ENCODE results near the gene LCE1E.

Gene LCE1E

GRCh38 chr1:152783095-152783494 lies 3.0 kb upstream of the LCE1E start:
- DNase-seq: no peak

- DNase-seq: no peak
Observed at GRCh38 chr1:152795686-152796085, 9.6 kb downstream of the LCE1E start.

GRCh38 chr1:152796421-152796820 lies 10.4 kb downstream of the LCE1E start, which contains the start of gene LCE1D:
TSS of gene LCE1D (plus strand) at chr1:152796721. CDS start at chr1:152797795, 1,074 bp downstream.
- DNase-seq: no peak

- DNase-seq: no peak
Observed at GRCh38 chr1:152801333-152801732, 15.3 kb downstream of the LCE1E start.

DNA sequence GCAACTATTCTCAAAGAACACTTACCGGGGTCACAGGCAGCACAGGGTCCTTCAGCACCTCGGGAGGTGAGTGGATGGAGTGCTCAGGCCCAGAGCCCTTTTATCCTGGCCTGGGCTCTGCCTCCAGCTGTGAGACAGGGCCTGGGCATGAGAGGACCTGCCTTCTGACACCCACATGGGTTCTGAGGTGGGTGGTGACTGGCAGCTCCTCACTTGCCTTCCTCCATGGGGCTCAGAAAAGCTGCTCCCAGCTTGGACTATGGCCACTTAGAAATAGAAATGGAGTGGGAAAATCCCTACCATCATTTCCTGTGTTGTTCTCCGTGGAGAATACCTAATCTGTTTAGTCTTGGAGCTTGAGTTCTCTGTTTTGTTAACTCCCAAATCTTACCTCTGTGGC lies 20.5 kb downstream of the LCE1E start, which contains the start of gene LCE1C:
Gene LCE1C (minus strand): TSS at position 76 of the 400 bp plus-strand sequence. CDS start 1,173 bp downstream, outside the sequence.
- no peak for DNase-seq

GRCh38 chr1:152811050-152811449 lies 25.0 kb downstream of the LCE1E start:
- no peak for DNase-seq

DNA sequence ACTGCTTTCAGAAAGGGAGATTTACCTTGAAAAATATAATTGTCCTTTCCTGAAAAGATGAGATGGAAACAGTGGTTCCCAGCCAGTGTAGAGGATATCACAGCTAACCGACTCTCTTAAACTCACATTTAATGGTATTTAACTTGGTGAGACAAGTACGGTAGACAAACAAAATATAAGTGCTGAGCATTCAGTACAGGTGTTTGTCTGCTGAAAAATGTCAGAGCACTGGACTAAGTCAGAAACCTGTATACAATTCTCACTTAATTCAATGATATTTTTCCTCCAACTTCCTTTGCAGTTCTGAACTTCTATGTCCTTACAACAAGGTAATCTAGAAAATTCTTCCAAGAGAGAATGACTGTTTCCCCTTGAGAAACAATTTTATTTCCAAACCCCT lies 25.6 kb downstream of the LCE1E start, which contains the start of gene LCE1B:
Gene LCE1B (plus strand): TSS at position 301 of the 400 bp plus-strand sequence. CDS start 476 bp downstream, outside the sequence.
- DNase-seq: no peak

DNA sequence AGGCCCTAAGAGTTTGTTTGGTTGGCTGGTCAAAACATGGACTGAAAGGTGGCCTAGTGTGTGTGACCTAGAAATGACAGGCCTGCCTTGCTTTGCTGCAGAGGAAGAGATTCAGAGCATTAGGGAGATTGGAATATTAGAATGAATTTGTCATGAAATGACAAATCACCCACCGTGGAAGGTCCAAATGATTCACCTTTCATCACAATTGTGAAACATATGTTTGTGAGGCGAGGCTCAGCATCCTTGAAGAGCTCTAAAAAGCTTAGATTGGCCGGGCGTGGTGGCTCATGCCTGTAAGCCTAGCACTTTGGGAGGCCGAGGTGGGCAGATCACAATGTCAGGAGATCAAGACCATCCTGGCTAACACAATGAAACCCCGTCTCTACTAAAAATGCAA lies 31.3 kb downstream of the LCE1E start:
- no peak for DNase-seq

DNA sequence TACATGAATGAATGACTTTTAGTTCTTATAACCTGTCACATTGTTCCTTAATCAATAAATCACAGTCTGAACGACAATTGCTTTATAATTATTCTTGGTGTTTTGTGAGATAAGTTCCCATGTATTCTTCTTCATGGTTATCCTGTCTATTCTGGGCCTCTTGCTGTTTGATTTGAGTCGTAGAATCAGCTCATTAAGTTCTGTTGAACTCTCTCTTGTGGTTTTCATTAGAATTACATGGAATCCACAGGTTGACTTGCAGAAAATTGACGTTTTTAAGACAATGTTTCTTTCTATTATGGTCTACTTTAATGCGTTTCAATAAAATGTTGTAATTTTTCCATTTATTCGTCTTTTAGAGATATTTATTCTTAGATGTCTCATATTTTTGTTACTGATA lies 37.2 kb downstream of the LCE1E start:
- no peak for DNase-seq

DNA sequence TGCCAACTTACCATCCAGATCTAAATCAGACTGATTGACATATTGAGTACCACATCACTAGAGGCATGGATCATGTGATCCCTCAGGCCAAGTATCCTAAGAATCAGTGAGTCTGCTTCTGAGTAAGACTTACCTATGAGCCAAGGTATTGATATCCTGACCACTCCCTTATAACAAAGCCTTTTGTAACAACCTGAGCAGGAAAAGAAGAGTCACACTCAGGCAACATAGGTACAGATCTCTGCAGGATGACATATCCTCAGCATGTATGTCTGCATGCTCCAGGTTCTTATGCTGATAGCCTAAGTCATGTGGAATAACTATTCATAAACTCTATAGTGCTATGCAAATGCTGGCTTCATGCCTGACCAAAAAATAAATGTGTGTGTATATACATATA lies 38.9 kb downstream of the LCE1E start:
- DNase-seq: no peak

GRCh38 chr1:152827173-152827572 lies 41.1 kb downstream of the LCE1E start, which contains the start of gene LCE1A:
TSS of gene LCE1A (plus strand) at chr1:152827473. CDS start at chr1:152827473, 0 bp downstream.
- DNase-seq: no peak

DNA sequence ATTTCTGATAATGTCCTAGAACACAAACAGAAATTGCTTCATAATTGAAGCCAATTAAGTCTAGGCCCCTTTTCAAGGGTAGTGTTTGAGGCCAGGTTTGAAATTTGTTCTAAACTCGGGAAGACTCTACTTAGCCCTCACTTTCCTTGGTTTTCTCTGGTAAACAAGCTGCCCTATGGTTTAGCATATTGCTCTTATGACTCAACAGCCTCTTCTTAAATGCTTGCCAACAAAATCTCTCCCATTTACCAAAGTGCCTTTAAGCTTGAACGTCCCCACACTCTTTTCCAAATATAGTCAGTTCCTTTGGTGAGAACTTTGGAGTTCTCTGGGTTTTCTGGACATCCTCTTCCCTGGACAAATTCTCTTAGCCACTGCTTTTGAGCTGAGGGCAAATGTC lies 50.8 kb downstream of the LCE1E start:
- DNase-seq: no peak

All from NCI-H187 treated with DMSO at 0.1 percent for 48 hours (cell line).